GM12874 (cell line): ENCODE measurements around the gene MDM2.

Source experiments
- TF ChIP-seq, protein P1 (sequence below): IDR thresholded peaks from 2 replicates; pipeline ENCODE4 v1.5.1; 2011; ENCODE audit warnings: low read depth, mild to moderate bottlenecking, control low read depth, low read length, moderate library complexity; ENCODE audit not compliant: insufficient read depth

Gene MDM2

DNA sequence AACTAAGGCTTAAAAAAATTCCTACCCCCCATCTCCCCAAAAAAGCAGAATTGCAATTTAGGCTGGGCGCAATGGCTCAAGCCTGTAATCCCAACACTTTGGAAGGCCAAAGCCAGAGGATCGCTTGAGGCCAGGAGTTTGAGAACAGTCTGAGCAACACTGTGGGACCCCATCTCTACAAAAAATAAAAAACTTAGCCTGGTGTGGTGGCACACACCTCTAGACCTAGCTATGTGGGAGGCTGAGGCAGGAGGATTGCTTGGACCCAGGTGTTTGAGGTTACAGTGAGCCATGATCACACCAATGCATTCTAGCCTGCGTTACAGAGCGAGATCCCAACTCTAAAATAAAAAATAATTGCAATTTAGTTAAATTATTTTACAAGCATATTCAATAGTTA lies 70.9 kb downstream of the MDM2 start:
- TF ChIP-seq, protein P1, sequence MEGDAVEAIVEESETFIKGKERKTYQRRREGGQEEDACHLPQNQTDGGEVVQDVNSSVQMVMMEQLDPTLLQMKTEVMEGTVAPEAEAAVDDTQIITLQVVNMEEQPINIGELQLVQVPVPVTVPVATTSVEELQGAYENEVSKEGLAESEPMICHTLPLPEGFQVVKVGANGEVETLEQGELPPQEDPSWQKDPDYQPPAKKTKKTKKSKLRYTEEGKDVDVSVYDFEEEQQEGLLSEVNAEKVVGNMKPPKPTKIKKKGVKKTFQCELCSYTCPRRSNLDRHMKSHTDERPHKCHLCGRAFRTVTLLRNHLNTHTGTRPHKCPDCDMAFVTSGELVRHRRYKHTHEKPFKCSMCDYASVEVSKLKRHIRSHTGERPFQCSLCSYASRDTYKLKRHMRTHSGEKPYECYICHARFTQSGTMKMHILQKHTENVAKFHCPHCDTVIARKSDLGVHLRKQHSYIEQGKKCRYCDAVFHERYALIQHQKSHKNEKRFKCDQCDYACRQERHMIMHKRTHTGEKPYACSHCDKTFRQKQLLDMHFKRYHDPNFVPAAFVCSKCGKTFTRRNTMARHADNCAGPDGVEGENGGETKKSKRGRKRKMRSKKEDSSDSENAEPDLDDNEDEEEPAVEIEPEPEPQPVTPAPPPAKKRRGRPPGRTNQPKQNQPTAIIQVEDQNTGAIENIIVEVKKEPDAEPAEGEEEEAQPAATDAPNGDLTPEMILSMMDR = no peak

DNA sequence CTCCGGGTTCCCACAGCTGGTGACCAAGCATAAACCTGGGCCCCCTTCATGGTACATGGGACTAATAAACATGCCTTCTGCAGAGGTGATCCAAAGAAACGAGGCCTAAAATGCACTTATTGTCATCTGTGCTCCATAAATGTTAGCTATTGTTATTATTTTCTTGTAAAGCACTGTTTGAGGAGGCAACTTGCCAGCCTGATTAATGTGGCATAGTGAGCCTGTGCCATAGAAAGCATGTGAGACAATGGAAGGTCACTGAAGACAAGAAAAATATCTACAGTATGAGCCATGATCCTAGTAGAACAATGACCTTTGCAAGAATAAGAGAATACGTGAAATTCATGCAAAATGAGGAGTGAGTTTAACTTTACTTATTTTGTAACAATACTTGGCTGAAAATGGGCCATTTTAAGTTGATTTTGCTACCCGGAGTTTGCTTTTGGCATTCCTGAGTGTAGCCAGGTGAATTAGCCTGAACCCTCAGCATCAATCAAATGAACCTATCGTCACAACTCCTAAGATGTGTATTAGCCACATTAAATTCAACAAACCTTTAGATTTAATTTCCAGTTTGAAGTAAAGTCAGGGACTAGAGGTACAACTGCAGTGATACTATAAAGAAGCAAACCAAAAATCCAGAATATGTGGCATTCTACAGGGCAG lies 72.8 kb downstream of the MDM2 start:
- TF ChIP-seq, protein P1 = no peak

DNA sequence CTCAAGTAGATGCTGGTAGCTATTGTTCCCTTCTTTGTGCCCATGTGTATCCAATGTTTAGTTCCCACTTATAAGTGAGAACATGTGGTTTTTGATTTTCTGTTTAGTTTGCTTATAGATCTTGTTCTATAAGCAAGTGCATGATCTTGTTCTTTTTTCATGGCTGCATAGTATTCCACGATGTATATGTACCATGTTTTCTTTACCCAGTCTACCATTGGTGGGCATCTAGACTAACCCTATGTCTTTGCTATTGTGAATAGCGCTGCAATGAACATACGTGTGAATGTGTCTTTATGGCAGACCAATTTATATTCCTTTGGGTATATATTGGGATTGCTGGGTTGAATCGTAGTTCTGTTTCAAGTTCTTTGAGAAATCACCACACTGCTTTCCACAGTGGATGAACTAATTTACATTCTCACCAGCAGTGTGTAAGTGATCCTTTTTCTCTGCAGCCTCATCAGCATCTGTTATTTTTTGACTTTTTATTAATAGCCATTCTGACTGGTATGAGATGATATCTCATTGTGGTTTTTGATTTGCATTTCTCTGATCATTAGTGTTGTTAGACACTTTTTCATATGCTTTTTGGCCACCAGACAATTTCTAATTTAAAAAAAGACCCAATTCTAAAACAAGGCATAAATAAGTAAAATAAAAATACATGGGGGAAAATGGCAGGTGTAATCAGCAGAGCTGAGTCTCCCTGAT lies 74.4 kb downstream of the MDM2 start:
- TF ChIP-seq, protein P1 = no peak

DNA sequence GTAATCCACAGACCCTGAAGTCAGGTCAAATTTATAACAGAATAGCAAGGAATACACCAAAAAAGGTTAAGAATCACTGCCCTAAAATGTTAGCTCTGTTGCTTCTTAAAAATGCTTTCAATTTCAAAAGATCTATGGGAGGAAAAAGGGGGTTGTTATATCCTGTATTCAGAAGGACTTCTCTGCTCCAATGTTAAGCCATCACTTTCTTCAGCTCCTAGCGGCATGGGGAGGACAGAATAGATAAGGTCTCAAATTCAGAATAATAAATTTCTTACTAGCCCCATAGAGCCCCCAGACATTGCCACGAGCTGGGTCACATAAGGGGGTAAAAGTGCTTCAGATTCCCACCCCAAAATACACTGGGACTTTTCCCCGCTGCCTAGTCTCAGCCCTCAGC lies 75.2 kb downstream of the MDM2 start:
- TF ChIP-seq, protein P1 = no peak

DNA sequence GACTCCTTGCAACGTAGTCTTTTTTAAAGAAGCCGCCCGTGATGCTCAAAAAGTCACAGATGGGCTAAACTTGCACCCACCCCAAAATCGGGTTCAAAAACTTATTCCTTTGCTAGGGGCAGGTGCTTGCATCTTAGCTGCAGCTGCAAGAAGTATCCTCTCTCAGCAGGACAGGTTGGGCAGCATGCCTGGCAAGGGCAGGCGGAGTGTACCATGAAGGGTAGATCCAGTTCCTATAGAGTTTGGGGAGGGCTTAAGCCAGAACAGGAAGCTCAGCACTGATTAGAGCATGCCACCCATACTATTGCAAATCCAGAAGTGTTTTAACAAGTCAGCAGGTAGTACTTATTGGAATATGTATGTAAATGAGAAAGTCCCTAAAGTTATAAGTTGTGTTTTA lies 76.3 kb downstream of the MDM2 start:
- TF ChIP-seq, protein P1 = no peak

DNA sequence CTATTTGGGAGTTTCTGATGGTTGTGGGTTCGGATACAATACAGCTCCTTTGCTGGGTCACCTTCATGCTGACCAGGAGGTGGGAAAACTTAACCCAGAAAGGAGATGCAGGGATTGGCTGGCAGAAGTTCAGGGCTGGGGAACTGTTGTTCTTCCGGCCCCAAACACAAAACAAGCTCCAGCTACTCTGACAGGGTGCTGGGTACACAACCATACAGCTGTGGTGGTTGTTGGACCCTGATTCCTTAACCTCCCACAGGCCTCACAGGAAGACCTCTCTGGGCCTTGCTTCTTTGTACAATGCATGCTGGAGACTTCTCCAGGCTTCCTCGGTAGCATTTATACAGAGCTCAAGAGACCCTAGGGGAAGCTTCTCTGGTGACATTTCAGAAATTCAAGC lies 77.4 kb downstream of the MDM2 start:
- TF ChIP-seq, protein P1 = no peak

DNA sequence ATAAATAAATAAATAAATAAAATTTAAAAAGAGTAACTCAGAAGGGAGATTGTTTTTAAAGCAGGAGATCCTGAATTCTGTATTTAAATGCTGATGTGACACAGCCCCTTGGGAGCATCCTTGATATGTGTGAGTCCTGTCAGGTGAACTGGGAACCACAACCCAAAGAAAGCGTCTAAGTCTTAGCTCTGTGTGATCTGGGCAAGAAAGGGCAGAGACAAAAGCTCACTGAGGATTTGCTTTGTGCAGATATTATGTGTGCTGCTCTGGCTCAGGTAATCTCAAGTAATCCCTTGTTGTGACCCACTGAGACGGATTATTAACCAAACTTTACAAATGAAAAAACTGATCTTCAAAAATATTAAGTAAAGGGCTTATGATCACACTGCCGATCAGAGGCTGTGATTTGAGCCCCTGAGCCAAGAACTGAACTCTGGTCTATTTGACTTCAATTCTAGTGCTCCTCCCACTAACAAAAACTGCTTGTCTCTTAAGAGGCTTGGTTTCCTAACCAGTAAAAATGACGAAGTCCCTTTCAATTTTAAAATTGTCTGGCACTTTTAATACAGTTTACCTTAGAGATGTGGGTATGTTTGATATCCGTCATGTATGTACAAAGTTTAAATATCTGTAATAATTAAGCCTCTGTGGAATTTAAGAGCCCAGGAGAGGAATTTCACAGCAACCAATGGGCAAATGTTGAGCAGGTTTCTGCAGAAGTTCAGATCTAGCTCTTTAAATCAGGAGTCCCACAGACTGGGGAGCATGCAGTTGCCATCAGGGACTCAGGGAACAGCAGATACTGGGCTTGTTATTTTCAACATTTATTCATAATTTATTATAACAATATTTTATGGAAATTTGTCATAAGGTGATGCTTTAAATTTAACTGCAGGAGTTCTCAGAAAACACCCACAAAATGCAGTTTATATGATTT lies 78.9 kb downstream of the MDM2 start:
- TF ChIP-seq, protein P1 = no peak
